ENCODE results near the gene RAPGEF3.
A peak's percentile ranks its signal among the peaks of the same experiment; 100 is the strongest.

RAPGEF3 gene

GRCh38 chr12:47758834-47759690 lies at the start of gene RAPGEF3:
Gene RAPGEF3 (minus strand): TSS chr12:47758880. CDS start chr12:47758556, 324 bp downstream.
- DNase-seq (ENCODE audit: low read depth in 2 of 2): peak; percentile 44 to 69

- DNase-seq (ENCODE audit: low read depth in 2 of 2): peak; percentile 57 to 83
Measured at GRCh38 chr12:47808050-47808449, 49.4 kb upstream of the RAPGEF3 start.

GRCh38 chr12:47807338-47807737 lies 48.7 kb upstream of the RAPGEF3 start:
- DNase-seq (ENCODE audit: low read depth in 2 of 2): no peak

- DNase-seq (ENCODE audit: low read depth in 2 of 2): no peak
Measured at GRCh38 chr12:47805417-47805816, 46.7 kb upstream of the RAPGEF3 start.

GRCh38 chr12:47804171-47804570 lies 45.5 kb upstream of the RAPGEF3 start:
- DNase-seq (ENCODE audit: low read depth in 2 of 2): no peak

GRCh38 chr12:47803191-47803875 lies 44.7 kb upstream of the RAPGEF3 start:
- DNase-seq (ENCODE audit: low read depth in 2 of 2): no peak

GRCh38 chr12:47802312-47802711 lies 43.6 kb upstream of the RAPGEF3 start:
- DNase-seq (ENCODE audit: low read depth in 2 of 2): no peak

GRCh38 chr12:47801904-47802246 lies 43.2 kb upstream of the RAPGEF3 start:
- DNase-seq (ENCODE audit: low read depth in 2 of 2): no peak

- no peak for DNase-seq (ENCODE audit: low read depth in 2 of 2)
Measured at GRCh38 chr12:47801170-47801903, 42.7 kb upstream of the RAPGEF3 start.

- DNase-seq (ENCODE audit: low read depth in 2 of 2): no peak
Measured at GRCh38 chr12:47800582-47800981, 41.9 kb upstream of the RAPGEF3 start.

GRCh38 chr12:47799357-47799955 lies 40.8 kb upstream of the RAPGEF3 start:
- DNase-seq (ENCODE audit: low read depth in 2 of 2): no peak

GRCh38 chr12:47798382-47798948 lies 39.8 kb upstream of the RAPGEF3 start:
- DNase-seq (ENCODE audit: low read depth in 2 of 2): no peak

- no peak for DNase-seq (ENCODE audit: low read depth in 2 of 2)
Measured at GRCh38 chr12:47797441-47797840, 38.8 kb upstream of the RAPGEF3 start.

- no peak for DNase-seq (ENCODE audit: low read depth in 2 of 2)
Measured at GRCh38 chr12:47795814-47796411, 37.2 kb upstream of the RAPGEF3 start.

- no peak for DNase-seq (ENCODE audit: low read depth in 2 of 2)
Measured at GRCh38 chr12:47795121-47795813, 36.6 kb upstream of the RAPGEF3 start.

GRCh38 chr12:47794679-47795078 lies 36.0 kb upstream of the RAPGEF3 start:
- DNase-seq (ENCODE audit: low read depth in 2 of 2): no peak

GRCh38 chr12:47793015-47793681 lies 34.5 kb upstream of the RAPGEF3 start:
- DNase-seq (ENCODE audit: low read depth in 2 of 2): no peak

- DNase-seq (ENCODE audit: low read depth in 2 of 2): no peak
Measured at GRCh38 chr12:47791874-47792273, 33.2 kb upstream of the RAPGEF3 start.

- no peak for DNase-seq (ENCODE audit: low read depth in 2 of 2)
Measured at GRCh38 chr12:47791351-47791746, 32.7 kb upstream of the RAPGEF3 start.

- DNase-seq (ENCODE audit: low read depth in 2 of 2): no peak
Measured at GRCh38 chr12:47790676-47791350, 32.1 kb upstream of the RAPGEF3 start.
